H1 (cell line): ENCODE results near the gene NYAP2. TPM values are rescaled to one million over a fixed set of nuclear protein-coding genes. Genes with fewer than 3 reads are reported as not detected.

Source experiments
- FOSL1 ChIP-seq: IDR thresholded peaks from 2 replicates; pipeline ENCODE4 v1.6.1; 2011; ENCODE audit warnings: mild to moderate bottlenecking, low read depth, low read length, moderate library complexity; ENCODE audit not compliant: insufficient read depth
- SIN3A ChIP-seq, 2 experiments: IDR thresholded peaks in 1 of 2; conservative IDR thresholded peaks in 1 of 2; 2 replicates each; pipeline ENCODE4 v1.6.1; 2011 to 2012; ENCODE audit warnings: low read length in 2 of 2, improper control_type of control experiment in 1 of 2, low read depth in 1 of 2, mild to moderate bottlenecking in 1 of 2
- TCF12 ChIP-seq: IDR thresholded peaks from 2 replicates; pipeline ENCODE4 v1.6.1; 2011; ENCODE audit warnings: low read depth, mild to moderate bottlenecking, low read length
- polyA plus RNA-seq, 7 experiments: library from polyadenylated mRNA; depleted of rRNA in 3 of 7; stranded (reverse) in 5 of 7; unstranded in 2 of 7; fragments of >200 nt in 5 of 7; fragments of 200-250 nt in 2 of 7; gene quantifications; 1 replicate in 5 of 7; 2 replicates in 1 of 7; 4 replicates in 1 of 7; pipeline versions ENCODE4 v1.2.1 to v1.2.3, GENCODE V29; 2011 to 2013; ENCODE audit warnings: missing spikeins in 2 of 7, mixed read lengths in 2 of 7
- total RNA-seq: library from RNA; stranded (reverse); fragmentation: NEBNext Ultra II Directional; extraction: Animal tissue kit (Norgen Biotek cat#: 25700); gene quantifications from 2 replicates; pipeline ENCODE4 v1.2.1, GENCODE V29; 2021

The NYAP2 gene
- total and polyA plus RNA-seq, 2 of the 8 experiments (the other 6 are each of a cell fraction or from before 2014, with no cell fraction given): not detected

DNA sequence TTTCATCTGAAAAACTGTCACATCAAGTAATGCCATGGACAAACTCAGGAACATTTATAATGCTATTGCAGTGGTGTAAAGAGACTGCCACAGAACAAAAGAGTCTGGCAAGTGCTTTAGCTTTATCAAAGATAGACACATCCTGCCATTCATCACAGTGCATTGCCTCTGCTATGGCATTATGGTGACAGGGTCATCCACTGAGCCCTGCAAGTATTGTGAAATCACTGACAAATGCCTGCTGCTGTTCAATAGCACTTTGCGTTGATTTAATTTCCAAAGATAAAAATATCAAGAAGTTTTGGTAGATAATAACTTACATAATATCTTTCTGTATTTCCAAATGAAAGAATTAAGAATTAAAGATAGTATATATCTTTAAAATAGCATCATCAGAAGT lies 38.7 kb downstream of the NYAP2 start (continued):
- TF ChIP-seq SIN3A (conservative IDR thresholded peaks at IDR 0.05 in 1 of 2, IDR thresholded peaks at IDR 0.05 in 1 of 2; ENCODE audit: low read depth in 1 of 2, low read length in 2 of 2) (no peak), TCF12 (no peak), FOSL1 (no peak)
